ENCODE data around the gene C5AR2.

DNA sequence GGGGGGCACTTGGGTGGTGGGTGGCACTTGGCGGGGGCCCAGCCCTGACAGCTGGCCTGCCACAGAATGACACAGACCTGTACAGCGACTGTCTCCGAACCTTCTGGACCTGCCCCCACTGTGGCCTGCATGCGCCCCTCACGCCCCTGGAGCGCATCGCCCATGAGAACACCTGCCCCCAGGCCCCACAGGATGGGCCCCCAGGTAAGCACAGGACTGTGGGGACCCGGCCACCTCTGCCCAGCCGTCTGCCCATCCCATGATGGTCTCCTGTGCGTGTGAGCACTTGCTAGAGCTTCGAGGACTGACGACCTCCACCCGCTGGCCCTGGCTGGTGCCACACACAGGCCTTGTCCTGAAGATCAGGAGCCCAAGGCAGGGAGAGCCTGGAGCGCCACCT is 49.1 kb downstream of the C5AR2 start:
- TF ChIP-seq, protein P1, sequence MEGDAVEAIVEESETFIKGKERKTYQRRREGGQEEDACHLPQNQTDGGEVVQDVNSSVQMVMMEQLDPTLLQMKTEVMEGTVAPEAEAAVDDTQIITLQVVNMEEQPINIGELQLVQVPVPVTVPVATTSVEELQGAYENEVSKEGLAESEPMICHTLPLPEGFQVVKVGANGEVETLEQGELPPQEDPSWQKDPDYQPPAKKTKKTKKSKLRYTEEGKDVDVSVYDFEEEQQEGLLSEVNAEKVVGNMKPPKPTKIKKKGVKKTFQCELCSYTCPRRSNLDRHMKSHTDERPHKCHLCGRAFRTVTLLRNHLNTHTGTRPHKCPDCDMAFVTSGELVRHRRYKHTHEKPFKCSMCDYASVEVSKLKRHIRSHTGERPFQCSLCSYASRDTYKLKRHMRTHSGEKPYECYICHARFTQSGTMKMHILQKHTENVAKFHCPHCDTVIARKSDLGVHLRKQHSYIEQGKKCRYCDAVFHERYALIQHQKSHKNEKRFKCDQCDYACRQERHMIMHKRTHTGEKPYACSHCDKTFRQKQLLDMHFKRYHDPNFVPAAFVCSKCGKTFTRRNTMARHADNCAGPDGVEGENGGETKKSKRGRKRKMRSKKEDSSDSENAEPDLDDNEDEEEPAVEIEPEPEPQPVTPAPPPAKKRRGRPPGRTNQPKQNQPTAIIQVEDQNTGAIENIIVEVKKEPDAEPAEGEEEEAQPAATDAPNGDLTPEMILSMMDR (IDR thresholded peaks at IDR 0.05; ENCODE audit: low read depth, low read length, poor library complexity, severe bottlenecking), result no peak
- no peak for TF ChIP-seq EZH2phosphoT487 (IDR thresholded peaks at IDR 0.05; ENCODE audit: borderline replicate concordance, low read length)

All from DOHH2 (cell line).